GM19043 (cell line): Measurements from ENCODE around the gene WNT2.

ENCODE experiments used
- ATAC-seq: cut with Tn5 transposase; IDR thresholded peaks from one replicate; pipeline ENCODE4 v1.9.1; 2021; ENCODE audit warnings: low read depth; ENCODE audit not compliant: unreplicated experiment

Gene WNT2

DNA sequence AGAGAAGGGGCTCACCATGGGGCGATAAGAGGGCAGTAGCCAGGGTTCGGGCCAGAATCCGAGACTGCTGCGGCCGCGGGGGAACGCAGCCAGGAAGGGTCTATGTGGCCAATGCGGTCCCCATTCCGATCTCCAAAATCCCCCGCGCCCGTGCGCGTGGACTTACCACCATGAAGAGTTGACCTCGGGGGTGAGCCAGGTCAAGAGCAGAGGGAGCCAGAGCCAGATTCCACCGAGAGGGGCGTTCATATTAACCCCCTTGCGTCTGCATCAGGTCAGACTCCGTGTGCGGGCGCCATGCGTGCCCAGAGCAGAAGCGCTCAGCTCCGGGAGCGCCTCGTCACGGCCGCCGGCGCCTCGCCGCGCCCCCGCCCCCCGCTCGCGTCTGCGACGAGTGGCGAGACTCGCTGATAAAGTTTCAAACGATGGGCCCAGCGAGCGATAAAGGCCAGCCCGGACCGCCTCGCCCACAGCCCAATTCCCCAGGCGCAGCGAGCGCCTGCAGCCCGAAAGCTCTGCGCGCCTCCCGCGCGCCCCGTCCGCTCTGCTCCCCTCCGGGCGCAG, at the start of gene WNT2:
Gene WNT2 (minus strand): TSS at position 318 of the 564 bp plus-strand sequence. CDS start 69 bp downstream, at position 249.
- no peak for ATAC-seq

DNA sequence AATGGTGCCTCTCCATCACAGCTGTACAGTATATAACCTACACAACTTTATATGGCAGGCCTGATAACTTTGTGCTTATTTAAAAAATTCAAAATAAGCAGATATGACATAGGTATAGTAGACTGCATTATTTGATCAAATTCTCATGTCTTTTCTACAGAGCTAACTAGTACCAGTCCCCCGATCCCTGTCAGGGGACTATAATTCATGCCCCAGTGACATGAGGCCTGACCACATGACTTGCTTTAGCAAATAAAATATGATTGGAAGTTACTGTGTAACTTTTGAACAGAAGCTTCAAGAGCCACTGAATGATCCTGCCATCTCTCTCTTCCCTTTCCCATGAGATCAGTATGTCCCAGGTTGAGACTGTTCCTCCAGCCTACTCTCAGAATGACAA, 49.2 kb upstream of the WNT2 start:
- no peak for ATAC-seq

DNA sequence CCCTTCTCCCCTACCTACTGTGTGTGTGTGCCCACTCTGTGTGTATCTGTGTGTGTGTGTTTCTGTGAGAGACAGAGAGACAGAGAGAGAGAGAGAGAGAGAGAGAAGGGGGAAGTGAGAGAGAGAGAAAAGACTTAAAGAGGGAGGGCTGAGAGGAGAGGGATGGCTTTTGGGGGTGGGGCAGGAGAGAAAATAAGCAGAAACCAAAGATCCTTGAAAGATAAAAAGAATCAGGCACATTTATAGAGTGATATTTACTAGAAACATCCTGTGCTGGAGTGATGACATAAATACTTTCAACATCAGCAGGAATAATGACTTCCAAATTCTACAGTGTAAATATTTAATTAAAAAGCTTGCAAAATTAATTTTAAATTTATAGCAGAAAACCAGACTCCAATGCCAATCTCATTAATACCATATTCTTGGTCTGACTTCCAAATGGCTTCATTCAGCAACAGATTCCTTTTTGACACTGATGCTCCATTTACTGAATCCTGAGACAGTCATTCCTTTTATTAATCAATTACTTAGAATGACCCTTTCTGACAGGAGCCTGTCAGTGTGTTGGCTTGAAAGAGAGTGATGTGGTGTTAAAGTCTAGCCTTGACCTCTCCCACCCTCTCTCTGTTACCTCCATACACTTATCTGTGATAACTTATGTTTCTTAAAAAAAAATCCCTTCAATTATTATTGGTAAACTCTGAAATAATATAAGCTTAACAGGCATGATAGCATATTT, 41.7 kb upstream of the WNT2 start:
- no peak for ATAC-seq

DNA sequence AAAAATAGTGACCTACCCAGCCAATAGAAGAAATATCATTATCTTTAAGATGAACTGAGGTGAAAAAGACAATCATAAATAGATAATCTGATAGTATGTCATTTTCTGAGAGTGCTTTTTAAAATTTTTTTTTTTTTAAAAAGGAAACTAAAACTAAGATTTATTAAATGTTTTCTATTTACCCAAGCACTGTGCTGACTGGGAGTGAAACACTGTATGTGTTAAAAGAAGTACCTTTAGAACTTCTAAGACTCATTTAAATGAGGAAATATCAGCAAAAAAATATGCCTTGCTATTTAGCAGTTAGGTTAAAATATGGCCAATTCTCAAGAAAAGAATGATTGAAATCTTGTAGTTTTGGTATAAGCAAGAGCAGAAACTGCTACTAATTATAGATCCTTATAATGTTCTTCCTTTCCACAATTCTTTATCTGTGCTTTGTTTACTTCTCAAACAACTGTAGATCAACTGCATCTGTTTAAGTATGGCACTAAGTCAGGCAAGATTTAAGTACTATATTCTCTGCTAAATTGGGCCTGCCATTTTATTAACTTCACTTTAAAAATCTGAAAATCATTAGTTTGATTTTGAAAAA, 39.5 kb upstream of the WNT2 start:
- no peak for ATAC-seq

DNA sequence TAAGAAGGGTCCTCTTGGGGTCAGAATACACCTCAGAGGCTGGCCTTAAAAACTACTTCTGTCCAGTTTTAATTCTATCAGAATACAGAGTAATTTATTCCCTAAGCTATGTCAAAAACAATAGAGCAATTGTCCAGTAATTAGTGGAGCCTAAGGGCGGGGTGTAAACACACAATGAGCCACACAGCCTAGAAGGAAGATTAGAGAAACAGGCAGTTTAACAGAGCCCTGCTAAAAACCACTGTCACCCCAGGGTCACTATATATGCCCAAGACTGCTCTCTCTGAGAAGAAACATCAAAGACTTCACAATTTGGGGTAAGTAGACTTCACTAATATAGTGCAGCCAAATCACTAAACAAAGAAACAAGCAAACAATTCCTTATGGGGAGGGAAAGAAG, 27.2 kb upstream of the WNT2 start:
- no peak for ATAC-seq

DNA sequence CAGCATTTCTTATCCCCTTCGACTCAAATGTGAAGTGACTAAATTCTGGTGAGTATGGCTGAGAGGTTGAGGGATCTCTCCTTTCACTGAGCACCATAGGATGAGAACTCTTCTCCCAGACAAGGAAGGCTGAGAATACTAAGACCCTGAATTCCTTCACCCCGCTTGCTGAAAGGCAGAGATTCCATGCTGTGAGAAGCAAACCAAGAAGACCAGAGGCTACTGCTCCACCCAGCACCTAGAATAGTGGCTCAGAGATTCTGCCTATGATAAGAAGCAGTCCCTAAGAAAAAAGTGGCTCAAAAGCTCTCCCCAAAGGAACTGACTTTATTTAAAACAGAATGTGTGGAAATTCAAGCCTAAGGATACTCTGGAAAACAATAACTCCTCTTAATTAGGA, 26.7 kb upstream of the WNT2 start:
- ATAC-seq, result no peak

DNA sequence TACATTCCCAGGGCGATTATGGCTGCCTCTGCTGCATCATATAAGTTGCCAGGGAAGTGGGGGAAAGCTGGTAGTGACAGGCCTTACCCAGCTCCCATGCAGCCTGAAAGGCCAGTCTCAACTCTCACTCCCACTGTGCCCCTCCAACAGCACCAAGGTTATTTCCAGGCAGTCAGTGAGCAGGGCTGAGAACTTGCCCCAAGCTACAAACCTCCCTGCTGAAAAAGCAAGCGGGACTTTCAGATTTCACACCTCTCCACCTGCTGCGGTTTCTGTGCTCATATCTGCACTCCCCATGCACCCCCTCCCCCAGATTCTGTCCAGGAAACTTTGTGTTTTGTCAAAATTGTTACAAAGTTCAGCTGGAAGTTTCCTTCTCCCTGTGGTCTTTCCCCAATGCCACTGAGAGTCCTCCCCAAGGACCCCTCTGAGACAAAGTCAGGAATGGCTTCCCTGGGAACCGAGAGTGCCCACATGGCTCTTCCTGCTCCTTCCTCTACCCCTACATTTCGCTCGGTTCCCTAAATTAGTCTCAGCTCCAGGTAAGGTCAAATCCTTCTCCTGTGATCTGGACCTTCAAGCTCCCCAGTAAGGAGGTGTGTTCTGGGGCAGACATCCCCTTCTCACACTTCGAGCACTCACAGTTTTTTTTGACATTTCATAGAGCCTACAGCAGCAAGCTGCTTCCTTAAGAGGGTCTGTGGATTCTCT, 25.3 kb upstream of the WNT2 start:
- peak; percentile 84 for ATAC-seq

DNA sequence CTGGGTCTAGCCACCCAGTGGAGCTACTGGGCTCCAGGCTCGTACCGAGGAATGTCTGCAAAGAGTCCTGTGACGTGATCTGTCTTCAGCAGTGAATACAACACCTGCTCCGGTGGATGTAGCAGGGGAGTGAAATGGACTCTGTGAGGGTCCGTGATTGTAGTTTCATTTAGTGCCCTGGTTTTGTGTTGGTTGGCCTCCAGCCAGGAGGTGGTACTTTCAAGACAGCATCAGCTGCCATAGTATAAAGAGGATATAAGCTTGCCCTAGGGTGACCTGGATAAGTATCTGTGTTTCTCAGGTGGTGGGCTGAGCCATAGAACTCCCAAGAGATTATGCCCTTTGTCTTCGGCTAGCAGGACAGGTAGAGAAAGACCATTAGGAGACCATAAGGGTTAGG, 24.6 kb upstream of the WNT2 start:
- ATAC-seq, result no peak

DNA sequence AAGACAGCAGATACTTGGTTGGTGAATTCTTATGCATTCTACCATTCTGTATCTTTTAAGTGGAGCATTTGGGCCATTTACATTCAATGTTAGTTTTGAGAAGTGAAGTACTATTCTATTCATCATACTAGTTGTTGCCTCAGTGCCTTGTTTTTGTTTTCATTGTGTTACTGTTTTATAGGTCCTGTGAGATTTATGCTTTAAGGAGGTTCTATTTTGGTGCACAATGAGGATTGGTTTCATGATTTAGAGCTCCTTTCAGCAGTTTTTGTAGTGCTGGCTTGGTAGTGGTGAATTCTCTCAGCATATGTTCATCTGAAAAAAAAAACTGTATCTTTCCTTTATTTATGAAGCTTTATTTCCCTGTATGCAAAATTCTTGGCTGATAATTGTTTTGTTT, 23.3 kb upstream of the WNT2 start:
- no peak for ATAC-seq

DNA sequence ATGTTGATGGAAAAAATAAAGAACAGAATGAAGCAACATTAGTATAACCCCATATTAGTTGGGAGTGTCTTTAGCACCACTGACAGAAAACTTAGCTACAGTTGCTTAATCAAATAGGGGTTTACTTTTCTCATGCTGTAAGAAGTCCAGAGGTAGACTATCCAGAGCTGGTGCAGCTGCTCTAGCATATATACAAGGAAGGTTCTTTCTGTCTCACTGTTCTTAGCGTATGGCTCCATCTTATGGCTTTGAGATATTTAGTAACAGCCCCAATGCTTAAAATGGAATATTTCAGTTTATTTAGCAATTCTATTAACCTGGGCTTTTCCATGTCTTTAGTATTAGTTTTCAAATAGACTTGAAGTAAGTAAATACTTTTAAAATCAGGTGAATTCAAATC, 15.2 kb upstream of the WNT2 start:
- ATAC-seq, result no peak

DNA sequence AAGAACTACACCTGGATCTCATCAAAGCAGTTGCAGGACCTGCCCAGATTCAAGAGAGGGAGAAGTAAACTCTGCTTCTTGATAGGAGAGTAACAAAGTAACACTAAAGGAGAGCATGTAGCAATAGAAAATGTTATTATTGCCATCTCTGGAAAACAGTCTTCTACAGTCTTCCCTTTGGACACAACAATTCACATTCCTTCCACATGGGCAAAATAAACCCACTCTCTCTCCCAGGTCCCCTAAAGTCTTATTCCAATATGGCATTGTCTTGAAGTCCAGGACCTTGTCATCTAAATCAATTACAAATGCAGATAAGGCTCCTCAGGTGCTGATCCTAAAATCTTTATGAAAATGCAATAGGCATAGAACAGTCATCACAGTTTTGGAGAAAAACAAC, 10.3 kb upstream of the WNT2 start:
- ATAC-seq, result no peak

DNA sequence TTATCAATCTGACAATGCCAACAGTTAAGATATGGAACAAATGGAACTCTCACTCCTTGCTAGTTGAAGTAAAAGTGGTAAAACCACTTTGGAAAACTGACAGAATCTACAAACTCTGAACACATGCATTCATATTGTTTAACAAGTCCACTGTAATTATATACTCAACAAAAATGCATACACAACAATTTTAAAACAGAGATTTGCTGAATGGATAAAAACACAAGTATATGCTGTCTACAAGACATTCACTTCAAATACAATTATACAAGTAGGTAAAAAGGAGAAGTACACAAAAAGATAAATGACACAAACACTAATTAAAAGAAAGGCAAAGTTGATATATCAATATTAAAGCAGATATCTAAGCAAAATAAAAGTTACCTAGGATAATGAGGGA, 9.2 kb upstream of the WNT2 start:
- ATAC-seq, result no peak

DNA sequence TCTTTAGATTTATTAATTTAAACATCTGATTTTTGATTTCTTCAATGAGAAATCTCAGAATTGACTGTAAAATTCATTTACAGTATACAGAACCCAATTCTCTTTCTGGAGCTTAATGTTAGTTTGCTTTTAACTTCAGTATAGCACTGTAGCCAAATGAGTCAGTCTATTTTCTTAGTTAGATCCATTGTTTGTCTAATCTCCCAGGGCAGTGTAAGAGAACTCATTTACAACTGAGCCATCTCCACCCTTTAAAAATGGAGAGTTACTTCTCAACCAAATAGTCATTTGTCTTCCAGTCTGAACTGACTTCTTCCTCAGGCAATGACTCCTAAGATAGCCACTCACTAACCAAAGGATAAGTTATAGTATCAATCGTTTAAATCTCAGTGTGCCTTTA, 3.0 kb upstream of the WNT2 start:
- ATAC-seq, result no peak

DNA sequence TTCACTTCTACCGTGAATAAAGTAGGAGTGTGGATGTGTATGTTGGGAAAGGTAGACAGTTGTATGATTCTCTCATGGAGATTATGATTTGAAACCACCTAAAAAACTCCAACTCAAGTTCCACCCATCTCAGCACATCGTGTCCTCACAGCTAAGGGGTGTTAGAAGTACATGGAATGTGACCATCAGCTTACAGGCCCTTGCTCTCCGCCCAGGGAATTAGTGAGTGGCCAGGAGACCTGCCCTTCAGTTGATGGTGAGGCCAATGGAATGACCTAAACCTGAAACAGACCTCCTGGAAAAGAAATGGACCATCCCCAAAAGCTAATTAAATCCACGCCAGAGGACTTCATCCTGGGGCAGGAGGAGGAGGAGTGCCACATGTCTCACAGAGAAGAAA, 2.1 kb upstream of the WNT2 start:
- no peak for ATAC-seq

DNA sequence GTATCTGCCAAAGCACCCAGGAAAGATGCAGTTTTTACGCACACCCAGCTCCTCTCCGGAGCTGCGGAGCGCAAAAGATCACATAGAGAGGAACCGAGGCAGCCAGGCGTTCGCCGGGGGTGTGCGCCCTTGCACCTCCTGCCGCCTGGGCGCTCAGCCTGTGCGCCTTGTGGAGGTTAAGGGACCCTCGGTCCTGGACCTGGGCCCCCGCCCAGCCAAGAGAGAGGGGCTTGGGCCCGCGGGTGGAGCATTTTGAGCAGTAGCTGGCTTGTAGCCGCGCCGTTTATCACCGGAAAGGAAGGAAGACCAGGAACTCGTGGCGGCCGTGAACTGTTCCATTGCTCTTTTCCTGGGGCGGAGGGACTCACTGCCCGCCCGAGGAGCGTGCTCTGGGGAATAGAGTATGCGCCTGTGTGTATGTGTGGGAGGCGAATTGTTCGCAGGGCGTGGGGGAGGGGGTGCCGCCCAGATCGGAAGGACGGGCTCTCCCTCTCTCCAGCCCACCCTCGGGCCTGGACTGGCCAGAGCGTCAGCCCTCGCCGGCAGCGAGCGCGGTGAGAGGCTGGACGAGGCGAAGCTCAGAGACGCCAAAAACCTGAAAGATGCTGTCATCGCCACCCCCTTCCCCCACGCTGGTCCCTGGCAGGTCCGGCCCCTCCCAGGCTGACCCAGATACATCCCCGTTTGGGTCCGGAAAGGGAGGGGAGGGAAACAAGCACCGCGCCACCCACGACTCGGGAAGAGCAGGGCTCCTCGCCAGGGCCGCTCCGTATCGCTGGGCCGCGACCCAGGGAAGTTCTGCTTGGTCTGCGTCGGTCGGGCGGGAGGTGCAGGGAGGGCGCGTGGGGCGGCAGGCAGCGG, 1.2 kb upstream of the WNT2 start:
- ATAC-seq, result no peak

DNA sequence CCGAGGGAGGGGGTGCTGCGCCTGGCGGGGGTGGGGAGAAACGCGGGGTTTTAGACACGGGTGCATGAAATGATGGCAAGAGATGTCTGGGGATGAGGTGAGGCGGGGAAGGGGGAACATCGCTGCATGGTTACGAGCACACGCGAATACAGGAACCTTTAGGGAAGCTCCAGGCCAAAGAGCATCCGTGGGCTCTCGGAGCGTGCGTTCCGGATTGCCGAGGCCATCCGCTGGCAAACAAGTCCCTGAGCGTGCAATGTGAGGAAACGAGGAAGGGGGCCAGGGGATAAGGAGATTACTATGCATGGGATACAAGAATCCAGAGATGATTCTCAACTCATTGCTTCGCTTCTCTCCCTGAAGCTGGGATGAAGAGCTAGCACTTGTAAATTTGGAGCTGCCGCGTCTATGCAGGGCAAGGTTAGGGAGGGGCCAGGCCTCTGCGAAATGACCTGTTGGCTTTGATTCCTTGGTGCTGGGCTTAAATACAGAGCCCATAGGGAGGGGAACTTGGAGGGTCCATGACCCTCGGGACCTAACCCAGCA, 520 bp upstream of the WNT2 start:
- ATAC-seq, result no peak

DNA sequence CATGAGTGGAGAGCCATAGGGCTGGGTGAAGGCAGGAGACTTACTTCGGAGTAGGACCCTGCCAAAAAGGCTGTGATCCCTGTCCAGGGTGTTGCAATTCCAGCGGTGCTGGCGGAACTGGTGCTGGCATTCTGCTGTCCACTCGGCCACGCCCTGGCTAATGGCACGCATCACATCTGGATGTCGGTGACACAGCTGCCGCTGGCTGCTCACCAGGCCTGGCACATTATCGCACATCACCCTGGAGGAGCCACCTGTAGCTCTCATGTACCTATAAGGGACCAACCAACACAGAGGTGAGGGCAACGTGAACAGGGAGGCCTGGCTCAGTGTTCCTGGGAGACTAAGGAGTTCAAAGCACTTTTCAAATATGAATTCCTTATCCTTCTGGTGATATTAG, 2.3 kb downstream of the WNT2 start:
- ATAC-seq, result no peak

DNA sequence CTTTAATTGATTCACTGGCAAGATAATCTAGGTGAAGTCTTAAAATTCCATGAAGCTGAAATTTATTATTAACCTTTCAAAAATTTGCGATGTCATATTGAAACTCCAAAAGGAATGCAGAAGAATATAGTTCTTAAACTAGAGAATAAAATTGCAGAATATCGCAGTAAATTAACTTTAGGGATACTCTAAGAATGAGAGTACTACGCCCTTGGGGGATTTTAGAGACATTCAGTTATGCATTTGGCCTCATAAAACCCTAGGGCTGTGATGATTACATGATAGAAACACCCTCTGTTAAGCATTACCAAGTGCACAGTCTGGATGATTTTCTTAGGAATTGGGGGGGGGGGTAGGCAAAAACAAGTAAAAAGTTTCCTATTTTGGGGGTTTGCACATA, 3.7 kb downstream of the WNT2 start:
- no peak for ATAC-seq

DNA sequence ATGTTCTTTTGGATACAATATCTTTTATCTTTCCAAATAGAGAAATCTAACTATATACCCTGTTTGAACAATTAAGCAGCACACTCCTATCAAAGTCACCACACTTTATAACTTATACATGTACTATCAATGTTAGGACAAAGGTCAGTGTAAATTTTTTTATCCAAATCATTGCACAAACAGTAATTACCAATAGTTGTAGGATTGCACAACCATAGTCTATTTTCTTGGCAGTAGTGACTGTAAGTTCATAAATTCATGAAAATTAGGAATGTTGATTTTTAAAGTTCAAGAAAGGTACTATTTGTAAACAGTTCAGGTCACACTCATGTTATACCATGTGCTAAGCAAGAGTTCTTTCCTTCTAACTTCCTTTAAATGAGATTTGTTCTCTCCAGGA, 9.3 kb downstream of the WNT2 start:
- no peak for ATAC-seq
